Ramos (cell line): Measurements from ENCODE around the gene SMAD9.
"Not testable (repeated sequence)": the region's sequence is repeated elsewhere in the genome, so short reads cannot be mapped to it uniquely, and the experiment has no call there.

Experiments
- in situ Hi-C: fragments of 300-500 bp; cut with MboI; formaldehyde crosslinking; loops from one replicate; pipeline ENCODE4 v1.14.3; 2022; ENCODE audit warnings: low sequenced_read_pairs; ENCODE audit not compliant: unreplicated experiment

SMAD9 gene

DNA sequence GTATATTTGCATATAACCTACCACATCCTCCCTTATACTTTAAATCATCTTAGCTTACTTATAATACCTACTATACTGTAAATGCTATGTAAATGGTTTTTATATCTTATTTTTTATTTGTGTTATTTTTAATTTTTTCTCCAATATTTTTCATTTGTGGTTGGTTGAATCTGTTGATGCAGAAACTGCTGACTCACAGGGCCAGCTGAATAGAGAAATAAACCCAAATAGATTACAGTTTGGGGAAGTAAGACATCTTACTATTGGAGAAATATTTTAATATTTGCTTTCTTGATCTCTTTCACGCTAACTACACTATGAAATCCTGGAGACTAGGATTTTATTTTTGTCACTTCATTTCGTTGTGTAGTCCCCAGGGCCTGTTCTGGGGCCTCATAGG is 7.1 kb downstream of the SMAD9 start:
- in situ Hi-C loops, result no loop called here

- in situ Hi-C loops, result no loop called here
These were observed 7.7 kb downstream of the SMAD9 start for GRCh38 chr13:36912369-36912768.

DNA sequence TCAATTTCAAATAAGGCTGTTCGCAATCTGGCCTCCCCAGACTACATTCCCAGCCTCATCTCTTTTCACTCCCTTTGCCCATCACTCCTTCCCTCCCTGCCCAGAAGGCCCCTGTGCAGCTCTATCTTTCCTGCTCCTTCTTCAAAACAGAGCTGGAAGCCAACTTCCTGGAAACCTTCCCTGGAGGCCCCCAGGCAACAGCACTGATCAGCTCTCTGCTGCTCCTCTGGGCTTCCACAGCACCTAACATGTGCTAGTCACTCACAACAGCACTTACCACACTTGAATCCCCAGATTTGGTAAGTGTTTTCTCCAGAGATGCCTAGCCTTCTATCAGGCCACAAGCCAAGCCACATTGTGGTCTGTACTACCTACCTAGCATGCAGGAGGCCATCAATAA is 9.5 kb downstream of the SMAD9 start:
- in situ Hi-C loops, result no loop called here

- in situ Hi-C loops, result no loop called here
These were observed 12.2 kb downstream of the SMAD9 start for GRCh38 chr13:36907821-36908220.

DNA sequence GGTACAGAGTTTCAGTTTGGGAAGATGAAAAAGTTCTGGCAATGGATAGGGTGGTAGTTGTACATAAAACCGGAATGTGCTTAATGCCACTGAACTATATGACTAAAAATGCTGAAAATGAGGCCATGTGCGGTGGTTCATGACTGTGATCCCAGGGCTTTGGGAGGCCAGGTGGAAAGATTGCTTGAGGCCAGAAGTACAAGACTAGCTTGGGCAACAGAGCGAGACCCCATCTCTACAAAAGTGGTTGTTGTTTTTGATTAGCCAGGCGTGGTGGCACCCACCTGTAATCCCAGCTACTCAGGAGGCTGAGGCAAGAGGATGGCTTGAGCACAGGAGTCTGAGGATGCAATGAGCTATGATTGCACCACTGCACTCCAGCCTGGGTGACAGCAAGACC is 12.8 kb downstream of the SMAD9 start:
- in situ Hi-C loops, result no loop called here

DNA sequence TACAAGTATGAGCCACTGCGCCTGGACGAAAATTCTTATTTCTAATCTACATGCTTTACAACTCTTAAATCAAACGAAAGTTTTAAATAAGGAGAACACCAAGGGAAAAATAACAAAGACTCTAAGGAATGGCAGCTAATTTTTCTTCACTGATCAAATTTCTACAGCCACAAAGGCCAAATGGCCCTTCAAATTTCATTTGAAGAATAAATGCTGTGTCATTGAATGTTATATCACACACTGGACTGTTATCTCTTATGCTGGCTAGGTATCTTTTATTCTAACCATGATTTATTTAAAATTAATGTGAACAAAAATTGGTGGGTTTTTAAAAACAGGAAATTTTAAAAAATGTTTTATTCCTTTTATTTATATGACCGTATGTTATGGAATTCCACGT is 14.1 kb downstream of the SMAD9 start:
- in situ Hi-C loops, result no loop called here

DNA sequence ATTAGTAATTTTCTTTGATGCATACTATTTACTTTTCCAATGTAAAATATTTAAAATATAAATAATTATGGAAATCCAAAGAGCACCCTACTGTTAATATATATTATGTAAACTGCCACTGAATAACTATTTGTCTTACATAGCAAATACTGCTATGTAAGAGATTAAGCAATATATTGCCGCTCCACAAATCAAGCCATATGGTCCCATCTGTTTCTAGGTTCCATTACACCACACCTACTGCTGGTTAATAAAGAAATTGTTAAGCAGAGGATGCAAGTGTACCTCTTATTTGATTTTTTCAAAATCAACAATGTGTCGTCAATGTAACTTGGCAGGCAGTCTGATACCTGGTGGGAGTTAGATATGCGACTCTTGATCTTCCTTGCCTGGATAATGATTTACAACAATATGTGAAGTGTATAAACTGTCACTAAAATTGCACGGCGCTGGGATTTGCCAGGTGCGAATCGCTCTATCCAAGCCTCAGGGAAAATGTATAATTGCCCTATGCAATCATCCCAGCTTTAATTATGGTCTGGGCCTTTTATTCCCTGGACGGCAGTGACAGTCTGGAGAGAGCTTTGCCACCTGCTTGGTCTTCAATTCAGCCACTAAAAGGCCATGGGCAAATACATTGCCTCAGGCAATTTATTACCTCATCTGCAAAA is 16.0 kb downstream of the SMAD9 start:
- in situ Hi-C loops, result no loop called here

GRCh38 chr13:36897054-36897616 is 22.9 kb downstream of the SMAD9 start:
- in situ Hi-C loops, result no loop called here

DNA sequence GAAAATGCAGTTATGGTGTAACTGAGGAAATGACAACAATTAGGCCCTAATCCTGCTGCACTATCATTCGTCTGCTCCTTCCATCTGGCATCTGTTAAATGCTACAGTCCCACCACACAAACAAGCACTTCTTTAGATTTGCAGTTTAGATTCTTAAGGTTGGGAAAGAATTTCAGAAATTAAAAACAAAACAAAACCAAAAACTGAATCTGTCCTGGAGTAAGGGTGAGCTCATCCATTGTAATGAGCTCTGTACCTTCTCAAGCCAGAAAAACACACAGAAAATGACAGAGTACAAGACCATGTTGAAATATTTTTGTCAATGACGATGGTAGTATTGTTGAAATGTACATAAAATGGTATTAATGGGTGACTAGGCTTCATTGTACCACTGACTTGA is 28.3 kb downstream of the SMAD9 start:
- in situ Hi-C loops, result no loop called here

DNA sequence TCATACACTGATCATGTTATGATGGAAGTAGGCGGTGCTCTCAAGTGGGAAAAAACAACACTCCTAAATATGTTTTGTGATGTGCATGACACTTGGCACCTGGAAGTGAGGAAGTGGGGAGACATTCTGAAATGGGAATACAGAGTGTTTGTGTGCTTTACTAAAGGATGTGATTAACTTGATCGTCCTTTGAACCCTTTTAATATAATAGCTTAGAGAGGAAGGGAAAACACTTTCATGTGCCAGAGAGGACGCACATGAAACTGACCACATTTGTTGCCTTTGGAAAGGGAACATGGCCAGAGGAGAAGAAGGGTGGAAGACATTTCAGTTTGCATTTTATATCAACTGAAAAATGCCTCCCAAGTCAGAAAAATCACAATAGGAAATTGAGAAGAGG is 31.4 kb downstream of the SMAD9 start:
- in situ Hi-C loops, result no loop called here

DNA sequence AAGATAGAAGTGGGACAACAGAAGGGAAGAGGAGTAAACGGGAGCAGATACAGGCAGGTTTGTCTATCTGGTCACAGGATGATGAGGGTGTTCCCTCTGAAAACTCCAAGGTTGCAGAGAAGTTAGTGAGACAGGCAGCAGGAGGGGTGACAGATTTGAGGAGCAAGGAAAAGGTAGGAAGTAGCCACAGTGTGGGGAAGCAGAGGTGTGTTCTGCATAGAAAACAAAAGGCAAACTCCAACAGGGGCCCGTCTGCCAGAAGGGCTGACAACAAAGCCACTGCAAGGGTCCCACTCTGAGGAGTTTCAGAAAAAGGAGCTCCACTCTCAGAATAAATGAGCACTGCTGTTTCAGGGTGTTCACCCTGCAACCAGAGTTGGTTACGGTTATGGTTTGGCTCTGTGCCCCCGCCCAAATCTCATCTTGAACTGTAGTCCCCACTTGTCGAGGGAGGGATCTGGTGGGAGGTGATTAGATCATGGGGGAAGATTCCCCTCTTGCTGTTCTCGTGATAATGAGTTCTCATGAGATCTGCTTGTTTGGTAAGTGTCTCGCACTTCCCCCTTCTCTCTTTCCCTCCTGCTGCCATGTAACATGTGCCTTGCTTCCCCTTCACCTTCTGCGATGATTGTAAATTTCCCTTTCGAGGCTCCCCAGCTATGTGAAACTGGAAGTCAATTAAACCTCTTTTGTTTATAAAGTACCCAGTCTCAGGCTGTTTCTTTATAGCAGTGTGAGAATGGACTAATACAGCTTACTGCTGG is 32.1 kb downstream of the SMAD9 start:
- in situ Hi-C loops, result no loop called here

DNA sequence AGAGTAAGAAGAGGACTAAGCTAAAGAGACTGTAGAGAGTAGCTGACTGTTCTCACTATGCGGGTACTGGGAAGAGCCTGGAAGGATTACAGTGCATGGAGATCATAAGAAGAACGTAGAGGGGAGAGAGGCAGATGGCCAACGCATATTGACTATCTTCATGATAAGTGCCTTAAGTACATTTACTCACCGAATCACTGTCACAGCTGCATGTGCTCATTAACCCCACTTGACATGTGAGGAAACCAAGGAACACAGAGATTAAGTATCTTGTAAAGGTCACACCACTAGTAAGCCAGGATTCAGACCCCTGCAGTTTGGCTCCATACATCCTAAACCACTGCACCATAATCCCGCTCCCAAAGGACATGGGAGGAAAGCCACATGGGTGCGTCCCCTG is 34.1 kb downstream of the SMAD9 start:
- in situ Hi-C loops, result no loop called here

- in situ Hi-C loops, result no loop called here
These were observed 35.8 kb downstream of the SMAD9 start for GRCh38 chr13:36884235-36884634.

DNA sequence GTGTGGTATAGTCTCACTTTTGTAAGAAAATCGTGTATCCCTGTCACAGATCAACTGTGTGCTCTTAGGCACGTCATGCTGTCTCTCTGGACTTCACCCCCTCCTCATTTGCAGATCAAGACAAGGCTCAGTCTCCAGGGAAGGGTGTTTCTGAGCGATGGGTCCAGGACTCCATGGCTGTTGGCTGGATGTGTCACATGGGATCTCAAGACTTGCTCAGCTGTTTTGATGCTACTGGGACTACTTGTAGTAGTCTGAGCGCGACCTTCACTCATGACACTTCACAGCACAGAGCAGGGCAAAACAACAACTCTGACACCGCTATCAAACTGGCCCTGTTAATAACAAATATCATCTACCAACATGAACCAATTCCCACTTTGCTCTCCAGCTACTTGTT is 36.2 kb downstream of the SMAD9 start:
- in situ Hi-C loops, result no loop called here

GRCh38 chr13:36883392-36883791 is 36.6 kb downstream of the SMAD9 start:
- in situ Hi-C loops, result not testable (repeated sequence)

- in situ Hi-C loops, result no loop called here
These were observed 37.1 kb downstream of the SMAD9 start for GRCh38 chr13:36882829-36883390.

DNA sequence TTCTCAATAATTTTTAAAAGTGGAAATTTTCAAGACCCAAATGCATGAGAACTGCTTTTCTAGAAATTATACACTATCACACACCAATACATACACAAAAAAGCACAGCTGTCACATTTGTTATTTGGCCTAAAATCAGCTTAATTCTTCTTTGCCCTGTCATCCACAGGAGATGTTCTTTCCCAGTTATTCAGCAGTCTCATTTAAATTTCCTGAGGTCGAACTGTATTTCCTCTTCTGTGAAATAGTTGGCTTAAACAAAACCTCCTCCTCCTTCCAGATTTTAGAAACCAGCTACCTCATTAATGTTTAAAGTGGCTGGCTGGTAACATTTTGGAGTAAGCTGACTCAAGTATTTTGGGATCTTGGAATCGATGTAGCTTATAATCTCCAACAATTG is 39.1 kb downstream of the SMAD9 start:
- in situ Hi-C loops, result no loop called here

DNA sequence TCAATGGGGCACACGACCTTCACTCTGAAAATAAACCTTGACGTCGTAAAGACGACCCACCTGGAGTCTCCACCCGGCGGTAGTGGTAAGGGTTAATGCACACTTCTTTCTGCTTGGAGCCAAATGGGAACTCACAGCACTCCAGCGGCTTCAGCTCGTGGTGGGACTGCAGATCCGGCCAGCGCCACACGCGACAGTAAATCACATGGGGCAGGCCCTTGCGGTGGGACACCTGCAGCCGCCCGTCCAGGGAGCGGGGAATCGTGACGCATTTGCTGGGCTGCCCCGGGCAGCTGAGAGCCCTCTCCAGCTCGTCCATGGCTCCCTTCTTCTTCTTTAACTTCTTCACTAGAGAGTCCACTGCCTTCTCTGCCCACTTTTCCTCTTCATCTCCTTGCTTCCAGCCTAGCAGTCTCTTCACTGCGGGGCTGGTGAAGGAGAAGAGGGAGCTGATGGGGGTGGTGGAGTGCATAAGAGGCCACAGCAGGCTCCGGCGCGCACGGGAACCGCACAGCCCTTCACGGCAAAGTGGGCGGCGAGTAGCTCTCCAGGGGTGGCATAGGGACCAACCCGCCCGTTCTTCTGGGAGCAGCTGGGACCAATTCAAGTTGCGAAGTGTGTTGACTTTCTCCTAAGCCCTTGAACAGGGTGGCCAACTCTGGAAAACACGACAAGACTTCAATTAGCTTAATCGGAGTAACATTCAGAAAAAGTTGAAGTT is 40.7 kb downstream of the SMAD9 start:
- in situ Hi-C loops, result no loop called here

DNA sequence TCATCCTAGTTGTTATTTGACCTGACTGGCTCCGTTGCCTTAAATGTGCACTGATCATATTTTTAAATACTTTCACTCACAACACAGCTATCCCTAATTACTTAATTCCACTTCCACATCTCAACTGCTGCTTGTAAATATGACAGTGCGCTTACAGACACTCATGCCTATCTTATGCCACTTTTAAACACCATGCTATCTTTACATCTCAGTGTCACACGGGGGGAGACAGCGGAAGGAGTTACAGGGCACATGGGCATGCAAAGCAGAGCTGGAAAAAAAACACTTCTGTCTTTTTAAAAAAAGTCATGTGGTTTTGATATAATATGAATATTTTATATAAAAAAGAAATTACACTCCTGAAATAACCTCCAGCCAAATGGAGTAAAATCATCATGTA is 44.1 kb downstream of the SMAD9 start:
- in situ Hi-C loops, result no loop called here

GRCh38 chr13:36875431-36875830 is 44.6 kb downstream of the SMAD9 start:
- in situ Hi-C loops, result no loop called here

DNA sequence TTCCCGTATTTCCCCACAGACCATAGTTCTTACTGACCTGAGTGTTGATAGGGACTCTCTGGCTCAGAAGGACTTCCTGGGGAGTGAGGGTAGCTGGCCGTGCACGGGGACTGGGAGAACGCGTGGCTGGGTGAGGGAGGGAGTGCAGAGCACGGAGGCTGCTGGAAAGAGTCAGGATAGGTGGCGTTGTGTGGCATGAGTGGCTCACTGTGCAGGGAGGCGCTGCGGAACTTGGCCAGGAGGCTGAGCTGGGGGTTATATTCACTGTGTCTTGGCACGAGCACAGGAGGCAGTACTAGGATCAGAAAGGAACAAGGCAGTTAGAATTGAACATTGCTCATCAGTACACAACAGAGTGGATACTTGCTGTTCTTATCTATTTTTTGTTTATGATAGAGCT is 47.4 kb downstream of the SMAD9 start:
- in situ Hi-C loops, result no loop called here
